GM23338 (cell line): ENCODE measurements around the gene NLRC5. TPM values are rescaled to one million over a fixed set of nuclear protein-coding genes. Genes with fewer than 3 reads are reported as not detected.

Source experiments
- ATAC-seq: fragments of 200-7000 bp; cut with Tn5 transposase; 3 replicates; pipeline ENCODE4 v1.9.1; 2020
- DNase-seq: peaks from one replicate; pipeline ENCODE4 v3.0.0-alpha.2; 2015; ENCODE audit warnings: low spot score
- H2AFZ ChIP-seq: fragments of 200-600 bp; sonication (generic); 2 replicates; pipeline ENCODE4 v1.8.0; 2016; ENCODE audit warnings: antibody characterized with exemption, mild to moderate bottlenecking, moderate library complexity
- H3F3A ChIP-seq: fragments of 200-600 bp; sonication (generic); replicated peaks from 2 replicates; pipeline ENCODE4 v1.8.0; 2017; ENCODE audit warnings: antibody characterized with exemption, mixed run types, low read depth
- H3K27ac ChIP-seq: fragments of 200-600 bp; sonication (generic); 2 replicates; pipeline ENCODE4 v1.6.1; 2016; ENCODE audit warnings: low read depth
- H3K27me3 ChIP-seq: fragments of 200-600 bp; sonication (generic); 2 replicates; pipeline ENCODE4 v1.8.0; 2016; ENCODE audit warnings: mild to moderate bottlenecking, mixed run types, moderate library complexity; ENCODE audit not compliant: insufficient read depth
- H3K36me3 ChIP-seq: fragments of 200-600 bp; sonication (generic); 2 replicates; pipeline ENCODE4 v1.8.0; 2016; ENCODE audit warnings: mild to moderate bottlenecking; ENCODE audit not compliant: insufficient read depth
- H3K4me1 ChIP-seq: fragments of 200-600 bp; sonication (generic); 2 replicates; pipeline ENCODE4 v1.8.0; 2016; ENCODE audit warnings: mild to moderate bottlenecking, moderate library complexity; ENCODE audit not compliant: insufficient read depth
- H3K4me2 ChIP-seq: fragments of 200-600 bp; sonication (generic); 2 replicates; pipeline ENCODE4 v1.7.1; 2017; ENCODE audit warnings: mixed run types
- H3K4me3 ChIP-seq: fragments of 200-600 bp; sonication (generic); 2 replicates; pipeline ENCODE4 v1.6.1; 2016; ENCODE audit warnings: mixed run types
- H3K79me2 ChIP-seq: fragments of 200-600 bp; sonication (generic); replicated peaks from 2 replicates; pipeline ENCODE4 v1.8.0; 2017; ENCODE audit warnings: mild to moderate bottlenecking; ENCODE audit not compliant: insufficient read depth
- H3K9me2 ChIP-seq: fragments of 200-600 bp; sonication (generic); 2 replicates; pipeline ENCODE4 v1.8.0; 2017; ENCODE audit not compliant: insufficient read depth
- H4K20me1 ChIP-seq: fragments of 200-600 bp; sonication (generic); replicated peaks from 2 replicates; pipeline ENCODE4 v1.8.0; 2017; ENCODE audit warnings: mild to moderate bottlenecking; ENCODE audit not compliant: insufficient read depth
- H3K27ac Mint-ChIP-seq: 2 replicates; pipeline ENCODE4 v1.8.0; 2020; ENCODE audit warnings: inconsistent platforms, mild to moderate bottlenecking, moderate library complexity, mixed read lengths
- H3K27me3 Mint-ChIP-seq: 3 replicates; pipeline ENCODE4 v1.8.0; 2022; ENCODE audit warnings: low read depth, mild to moderate bottlenecking, moderate library complexity, mixed read lengths, inconsistent platforms; ENCODE audit not compliant: insufficient read depth, poor library complexity
- H3K36me3 Mint-ChIP-seq: 3 replicates; pipeline ENCODE4 v1.8.0; 2021; ENCODE audit warnings: low read depth, mild to moderate bottlenecking, inconsistent platforms, moderate library complexity, mixed read lengths
- H3K4me1 Mint-ChIP-seq: 3 replicates; pipeline ENCODE4 v1.8.0; 2020; ENCODE audit warnings: mild to moderate bottlenecking, inconsistent platforms, mixed read lengths
- H3K4me3 Mint-ChIP-seq: 3 replicates; pipeline ENCODE4 v1.8.0; 2021; ENCODE audit warnings: moderate library complexity, mild to moderate bottlenecking, inconsistent platforms, mixed read lengths
- H3K9me3 Mint-ChIP-seq: 3 replicates; pipeline ENCODE4 v1.8.0; 2020; ENCODE audit warnings: moderate library complexity, mild to moderate bottlenecking, inconsistent platforms, mixed read lengths
- CREB1 ChIP-seq: fragments of 250-450 bp; sonication (Bioruptor Pico); IDR thresholded peaks from 2 replicates; pipeline ENCODE4 v1.5.0; 2020; ENCODE audit warnings: low read depth, mild to moderate bottlenecking, moderate library complexity
- ETS1 ChIP-seq: IDR thresholded peaks from 2 replicates; pipeline ENCODE4 v1.6.1; 2016; ENCODE audit warnings: antibody characterized with exemption
- EZH2 ChIP-seq: fragments of 200-600 bp; sonication (generic); IDR thresholded peaks from one replicate; pipeline ENCODE4 v1.8.0; 2017; ENCODE audit warnings: antibody characterized with exemption, mild to moderate bottlenecking, low read depth; ENCODE audit not compliant: unreplicated experiment
- EZH2phosphoT487 ChIP-seq: fragments of 200-600 bp; sonication (generic); IDR thresholded peaks from one replicate; pipeline ENCODE4 v1.8.1; 2018; ENCODE audit warnings: antibody characterized with exemption; ENCODE audit not compliant: unreplicated experiment
- JUNB ChIP-seq: IDR thresholded peaks from one replicate; pipeline ENCODE4 v1.6.1; 2016; ENCODE audit warnings: antibody characterized with exemption; ENCODE audit not compliant: unreplicated experiment
- NANOG ChIP-seq: IDR thresholded peaks from 2 replicates; pipeline ENCODE4 v1.6.1; 2016; ENCODE audit warnings: antibody characterized with exemption, borderline replicate concordance
- POLR2AphosphoS5 ChIP-seq: IDR thresholded peaks from 2 replicates; pipeline ENCODE4 v1.6.1; 2016; ENCODE audit warnings: antibody characterized with exemption, low read depth
- REST ChIP-seq: IDR thresholded peaks from one replicate; pipeline ENCODE4 v1.6.1; 2018; ENCODE audit warnings: antibody characterized with exemption; ENCODE audit not compliant: unreplicated experiment
- STAT1 ChIP-seq: IDR thresholded peaks from one replicate; pipeline ENCODE4 v1.6.1; 2016; ENCODE audit warnings: antibody characterized with exemption; ENCODE audit not compliant: unreplicated experiment
- ZNF114 ChIP-seq: fragments of 250-450 bp; sonication (Bioruptor Pico); IDR thresholded peaks from 2 replicates; pipeline ENCODE4 v1.5.0; 2020; ENCODE audit warnings: mild to moderate bottlenecking, moderate library complexity
- ZNF331 ChIP-seq: fragments of 250-450 bp; sonication (Bioruptor Pico); IDR thresholded peaks from 2 replicates; pipeline ENCODE4 v1.5.0; 2020; ENCODE audit warnings: low read depth, mild to moderate bottlenecking, moderate library complexity
- polyA plus RNA-seq: library from polyadenylated mRNA; unstranded; fragments of >200 nt; fragmentation: Nextera tagmentation; extraction: Ambion mirVana; gene quantifications from 2 replicates; pipeline ENCODE4 v1.2.1, GENCODE V29; 2016
- total RNA-seq: library from RNA; depleted of rRNA; stranded (reverse); fragments of >200 nt; shearing (Covaris generic); gene quantifications from 2 replicates; pipeline ENCODE4 v1.2.3, GENCODE V29; 2014
- TF ChIP-seq, protein P1 (sequence below), 2 experiments: fragments of 200-600 bp in 1 of 2; sonication (generic) in 1 of 2; conservative IDR thresholded peaks; 2 replicates each; pipeline versions ENCODE4 v1.5.1 to v1.6.1; 2016 to 2017; ENCODE audit warnings: antibody characterized with exemption in 2 of 2, low read depth in 2 of 2, mild to moderate bottlenecking in 2 of 2, moderate library complexity in 1 of 2
- TF ChIP-seq, protein P2 (sequence below): fragments of 250-450 bp; sonication (Bioruptor Pico); IDR thresholded peaks from 2 replicates; pipeline ENCODE4 v1.5.0; 2020; ENCODE audit warnings: mild to moderate bottlenecking, moderate library complexity

NLRC5 gene
- total and polyA plus RNA-seq, 2 experiments from 2014 or later: 2.3 to 3.9 TPM

DNA sequence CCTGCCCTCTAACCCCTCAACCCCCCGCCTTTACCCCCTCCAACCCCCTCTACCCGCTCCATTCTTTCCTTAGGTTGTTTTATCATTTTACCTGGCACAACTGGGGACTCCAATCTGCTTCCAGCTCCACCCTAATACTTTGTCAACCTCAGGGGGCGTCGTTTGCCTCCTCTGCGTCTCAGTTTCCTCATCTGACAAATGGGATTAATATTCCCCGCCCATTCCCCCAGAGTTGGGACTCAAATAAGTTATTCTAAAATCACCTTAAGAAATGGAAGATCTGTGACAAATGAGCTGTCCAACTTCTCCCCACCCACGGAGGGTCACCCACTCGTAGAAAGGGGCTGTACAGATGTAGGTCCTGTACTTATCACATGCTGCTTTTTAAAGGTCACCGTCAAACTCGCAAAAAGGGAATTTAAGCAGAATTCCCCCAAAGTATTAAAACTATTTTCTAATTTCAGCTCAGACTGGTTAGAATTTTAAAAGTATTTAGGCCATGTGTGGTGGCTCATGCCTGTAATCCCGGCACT, 62.4 kb downstream of the NLRC5 start:
- peaks cover 5% of the 10 kb centered on the region for H3K27me3 Mint-ChIP-seq
- Histone ChIP-seq H3K4me2 (no peak overlapping the region), H3K36me3 (no peaks in the 10 kb centered on the region), H3F3A (no peaks in the 10 kb centered on the region), H3K9me2 (no peaks in the 10 kb centered on the region), H4K20me1 (no peaks in the 10 kb centered on the region), H3K4me1 (no peaks in the 10 kb centered on the region), H3K4me3 (no peak overlapping the region), H3K27me3 (no peaks in the 10 kb centered on the region), H3K79me2 (no peaks in the 10 kb centered on the region), H2AFZ (no peak overlapping the region), H3K27ac (no peak overlapping the region)
- DNase-seq: no peak
- no peak overlapping the region for H3K27ac Mint-ChIP-seq
- H3K4me1 Mint-ChIP-seq: peaks cover 16% of the 10 kb centered on the region
- no peaks in the 10 kb centered on the region for H3K36me3 Mint-ChIP-seq
- no peaks in the 10 kb centered on the region for H3K9me3 Mint-ChIP-seq
- TF ChIP-seq, protein P1, sequence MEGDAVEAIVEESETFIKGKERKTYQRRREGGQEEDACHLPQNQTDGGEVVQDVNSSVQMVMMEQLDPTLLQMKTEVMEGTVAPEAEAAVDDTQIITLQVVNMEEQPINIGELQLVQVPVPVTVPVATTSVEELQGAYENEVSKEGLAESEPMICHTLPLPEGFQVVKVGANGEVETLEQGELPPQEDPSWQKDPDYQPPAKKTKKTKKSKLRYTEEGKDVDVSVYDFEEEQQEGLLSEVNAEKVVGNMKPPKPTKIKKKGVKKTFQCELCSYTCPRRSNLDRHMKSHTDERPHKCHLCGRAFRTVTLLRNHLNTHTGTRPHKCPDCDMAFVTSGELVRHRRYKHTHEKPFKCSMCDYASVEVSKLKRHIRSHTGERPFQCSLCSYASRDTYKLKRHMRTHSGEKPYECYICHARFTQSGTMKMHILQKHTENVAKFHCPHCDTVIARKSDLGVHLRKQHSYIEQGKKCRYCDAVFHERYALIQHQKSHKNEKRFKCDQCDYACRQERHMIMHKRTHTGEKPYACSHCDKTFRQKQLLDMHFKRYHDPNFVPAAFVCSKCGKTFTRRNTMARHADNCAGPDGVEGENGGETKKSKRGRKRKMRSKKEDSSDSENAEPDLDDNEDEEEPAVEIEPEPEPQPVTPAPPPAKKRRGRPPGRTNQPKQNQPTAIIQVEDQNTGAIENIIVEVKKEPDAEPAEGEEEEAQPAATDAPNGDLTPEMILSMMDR (conservative IDR thresholded peaks at IDR 0.05; ENCODE audit: low read depth in 2 of 2): no peak
- TF ChIP-seq POLR2AphosphoS5: no peak
- no peak for TF ChIP-seq EZH2phosphoT487
- no peak for TF ChIP-seq NANOG
- TF ChIP-seq, protein P2, sequence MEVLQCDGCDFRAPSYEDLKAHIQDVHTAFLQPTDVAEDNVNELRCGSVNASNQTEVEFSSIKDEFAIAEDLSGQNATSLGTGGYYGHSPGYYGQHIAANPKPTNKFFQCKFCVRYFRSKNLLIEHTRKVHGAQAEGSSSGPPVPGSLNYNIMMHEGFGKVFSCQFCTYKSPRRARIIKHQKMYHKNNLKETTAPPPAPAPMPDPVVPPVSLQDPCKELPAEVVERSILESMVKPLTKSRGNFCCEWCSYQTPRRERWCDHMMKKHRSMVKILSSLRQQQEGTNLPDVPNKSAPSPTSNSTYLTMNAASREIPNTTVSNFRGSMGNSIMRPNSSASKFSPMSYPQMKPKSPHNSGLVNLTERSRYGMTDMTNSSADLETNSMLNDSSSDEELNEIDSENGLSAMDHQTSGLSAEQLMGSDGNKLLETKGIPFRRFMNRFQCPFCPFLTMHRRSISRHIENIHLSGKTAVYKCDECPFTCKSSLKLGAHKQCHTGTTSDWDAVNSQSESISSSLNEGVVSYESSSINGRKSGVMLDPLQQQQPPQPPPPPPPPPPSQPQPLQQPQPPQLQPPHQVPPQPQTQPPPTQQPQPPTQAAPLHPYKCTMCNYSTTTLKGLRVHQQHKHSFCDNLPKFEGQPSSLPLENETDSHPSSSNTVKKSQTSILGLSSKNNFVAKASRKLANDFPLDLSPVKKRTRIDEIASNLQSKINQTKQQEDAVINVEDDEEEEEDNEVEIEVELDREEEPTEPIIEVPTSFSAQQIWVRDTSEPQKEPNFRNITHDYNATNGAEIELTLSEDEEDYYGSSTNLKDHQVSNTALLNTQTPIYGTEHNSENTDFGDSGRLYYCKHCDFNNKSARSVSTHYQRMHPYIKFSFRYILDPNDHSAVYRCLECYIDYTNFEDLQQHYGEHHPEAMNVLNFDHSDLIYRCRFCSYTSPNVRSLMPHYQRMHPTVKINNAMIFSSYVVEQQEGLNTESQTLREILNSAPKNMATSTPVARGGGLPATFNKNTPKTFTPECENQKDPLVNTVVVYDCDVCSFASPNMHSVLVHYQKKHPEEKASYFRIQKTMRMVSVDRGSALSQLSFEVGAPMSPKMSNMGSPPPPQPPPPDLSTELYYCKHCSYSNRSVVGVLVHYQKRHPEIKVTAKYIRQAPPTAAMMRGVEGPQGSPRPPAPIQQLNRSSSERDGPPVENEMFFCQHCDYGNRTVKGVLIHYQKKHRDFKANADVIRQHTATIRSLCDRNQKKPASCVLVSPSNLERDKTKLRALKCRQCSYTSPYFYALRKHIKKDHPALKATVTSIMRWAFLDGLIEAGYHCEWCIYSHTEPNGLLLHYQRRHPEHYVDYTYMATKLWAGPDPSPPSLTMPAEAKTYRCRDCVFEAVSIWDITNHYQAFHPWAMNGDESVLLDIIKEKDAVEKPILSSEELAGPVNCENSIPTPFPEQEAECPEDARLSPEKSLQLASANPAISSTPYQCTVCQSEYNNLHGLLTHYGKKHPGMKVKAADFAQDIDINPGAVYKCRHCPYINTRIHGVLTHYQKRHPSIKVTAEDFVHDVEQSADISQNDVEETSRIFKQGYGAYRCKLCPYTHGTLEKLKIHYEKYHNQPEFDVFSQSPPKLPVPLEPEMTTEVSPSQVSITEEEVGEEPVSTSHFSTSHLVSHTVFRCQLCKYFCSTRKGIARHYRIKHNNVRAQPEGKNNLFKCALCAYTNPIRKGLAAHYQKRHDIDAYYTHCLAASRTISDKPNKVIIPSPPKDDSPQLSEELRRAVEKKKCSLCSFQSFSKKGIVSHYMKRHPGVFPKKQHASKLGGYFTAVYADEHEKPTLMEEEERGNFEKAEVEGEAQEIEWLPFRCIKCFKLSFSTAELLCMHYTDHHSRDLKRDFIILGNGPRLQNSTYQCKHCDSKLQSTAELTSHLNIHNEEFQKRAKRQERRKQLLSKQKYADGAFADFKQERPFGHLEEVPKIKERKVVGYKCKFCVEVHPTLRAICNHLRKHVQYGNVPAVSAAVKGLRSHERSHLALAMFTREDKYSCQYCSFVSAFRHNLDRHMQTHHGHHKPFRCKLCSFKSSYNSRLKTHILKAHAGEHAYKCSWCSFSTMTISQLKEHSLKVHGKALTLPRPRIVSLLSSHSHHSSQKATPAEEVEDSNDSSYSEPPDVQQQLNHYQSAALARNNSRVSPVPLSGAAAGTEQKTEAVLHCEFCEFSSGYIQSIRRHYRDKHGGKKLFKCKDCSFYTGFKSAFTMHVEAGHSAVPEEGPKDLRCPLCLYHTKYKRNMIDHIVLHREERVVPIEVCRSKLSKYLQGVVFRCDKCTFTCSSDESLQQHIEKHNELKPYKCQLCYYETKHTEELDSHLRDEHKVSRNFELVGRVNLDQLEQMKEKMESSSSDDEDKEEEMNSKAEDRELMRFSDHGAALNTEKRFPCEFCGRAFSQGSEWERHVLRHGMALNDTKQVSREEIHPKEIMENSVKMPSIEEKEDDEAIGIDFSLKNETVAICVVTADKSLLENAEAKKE (CRISPR knock-in tag): no peak
- no peak for TF ChIP-seq ZNF331 (CRISPR knock-in tag)
- no peak for TF ChIP-seq STAT1
- TF ChIP-seq JUNB: no peak
- no peak for TF ChIP-seq ETS1
- no peak for TF ChIP-seq REST
- no peak for TF ChIP-seq ZNF114
- TF ChIP-seq EZH2: no peak
- no peak for TF ChIP-seq CREB1 (CRISPR knock-in tag)
- ATAC-seq: no peak
- H3K4me3 Mint-ChIP-seq: no peak overlapping the region
